ENCODE measurements around the gene CXCL9.
"Not testable (repeated sequence)": the region's sequence is repeated elsewhere in the genome, so short reads cannot be mapped to it uniquely, and the experiment has no call there.

CXCL9 gene

DNA sequence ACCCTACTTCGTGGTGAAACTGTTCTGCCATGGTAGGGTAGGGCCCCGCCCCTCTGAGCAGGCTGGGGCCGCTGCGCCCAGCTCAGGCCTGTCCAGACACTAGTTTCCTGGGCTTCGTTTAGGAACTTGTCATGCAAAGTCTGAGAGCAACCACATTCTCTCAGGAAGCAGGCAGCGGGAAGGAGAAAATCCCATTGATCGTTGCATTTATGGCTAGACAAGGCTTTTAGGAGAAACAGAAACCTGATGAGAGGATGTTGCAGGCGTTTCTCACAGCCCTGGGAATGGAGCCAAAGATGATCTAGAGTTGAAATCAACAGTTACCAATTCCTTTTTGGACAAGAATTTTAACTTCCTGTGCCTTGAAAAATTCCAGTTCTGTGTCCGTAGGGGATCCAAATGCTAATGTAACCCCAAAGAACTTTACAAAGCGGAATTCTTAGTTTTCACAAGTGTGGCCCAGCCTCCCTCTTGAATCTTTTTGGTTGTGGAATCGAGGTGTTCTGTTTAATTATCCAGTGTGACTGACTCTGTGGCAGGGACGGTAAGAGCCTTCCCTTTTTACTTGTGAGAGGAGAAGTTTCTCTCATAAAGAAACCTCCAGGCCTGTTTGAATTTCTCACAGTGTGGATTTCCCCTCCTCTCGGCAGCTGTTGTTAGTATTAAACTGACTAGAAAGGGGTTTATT, 4.5 kb upstream of the CXCL9 start:
- no peak for DNase-seq

GRCh38 chr4:76011018-76011670, 3.8 kb upstream of the CXCL9 start:
- no peak for DNase-seq

GRCh38 chr4:76010576-76010975, 3.3 kb upstream of the CXCL9 start:
- no peak for DNase-seq

DNA sequence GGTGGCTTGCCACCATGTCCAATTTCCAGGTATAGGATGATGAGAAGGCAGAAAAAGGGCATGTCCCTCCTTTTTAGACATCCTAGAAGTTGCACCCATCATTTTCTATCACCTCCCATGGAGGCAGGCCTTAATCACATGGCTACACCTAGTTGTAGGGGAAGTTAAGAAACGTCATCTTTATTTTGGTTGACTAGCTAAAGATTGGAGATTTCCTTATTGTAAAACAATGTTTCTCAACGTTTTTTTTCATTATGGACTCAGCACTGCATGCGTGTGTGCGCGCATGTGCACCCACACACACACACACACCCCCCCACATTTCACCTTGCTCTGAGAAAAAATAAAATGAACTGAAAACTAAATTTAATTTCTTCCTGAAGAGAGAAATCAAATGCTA, 2.0 kb upstream of the CXCL9 start:
- no peak for DNase-seq

- no peak for DNase-seq
Measured at GRCh38 chr4:76003620-76004019, 3.7 kb downstream of the CXCL9 start.

- no peak for DNase-seq
Measured at GRCh38 chr4:76003035-76003434, 4.3 kb downstream of the CXCL9 start.

DNA sequence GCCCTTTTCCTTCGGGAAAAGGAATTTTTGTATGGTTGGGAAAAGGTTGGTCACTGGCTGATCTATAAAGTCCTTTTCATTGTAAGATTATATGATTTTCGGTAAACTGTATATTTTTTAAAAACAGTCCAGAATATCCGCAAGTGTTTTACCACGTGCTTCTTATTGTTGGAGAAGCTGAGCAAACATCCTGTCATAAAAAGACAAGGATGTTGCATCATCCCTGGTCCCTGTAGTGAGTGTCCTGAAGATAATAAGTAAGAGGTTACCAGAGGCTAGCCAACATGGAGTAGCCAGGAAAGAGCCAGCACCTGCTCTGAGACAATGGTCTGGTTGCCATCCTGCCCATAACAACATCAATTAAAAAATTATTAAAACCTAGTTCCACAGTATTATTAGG, 5.1 kb downstream of the CXCL9 start:
- DNase-seq, result no peak

DNA sequence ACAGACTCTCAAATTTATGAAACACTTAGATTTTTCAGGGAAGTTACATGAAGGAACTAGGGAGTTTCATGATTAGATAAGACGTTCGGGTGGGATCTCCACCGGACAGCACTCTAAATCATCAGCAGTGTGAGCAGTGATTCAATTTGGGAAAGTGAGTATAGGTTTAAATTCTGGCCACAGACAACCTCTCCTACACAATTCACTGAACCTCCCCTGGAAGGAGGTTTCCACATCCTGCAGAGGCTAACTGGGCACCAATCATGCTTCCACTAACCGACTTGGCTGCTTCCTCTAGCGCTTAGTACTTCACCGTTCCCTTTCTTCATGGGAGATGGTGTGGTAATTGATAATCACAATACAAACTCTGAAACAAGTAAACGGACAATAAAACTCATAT, 5.6 kb downstream of the CXCL9 start:
- DNase-seq, result no peak

DNA sequence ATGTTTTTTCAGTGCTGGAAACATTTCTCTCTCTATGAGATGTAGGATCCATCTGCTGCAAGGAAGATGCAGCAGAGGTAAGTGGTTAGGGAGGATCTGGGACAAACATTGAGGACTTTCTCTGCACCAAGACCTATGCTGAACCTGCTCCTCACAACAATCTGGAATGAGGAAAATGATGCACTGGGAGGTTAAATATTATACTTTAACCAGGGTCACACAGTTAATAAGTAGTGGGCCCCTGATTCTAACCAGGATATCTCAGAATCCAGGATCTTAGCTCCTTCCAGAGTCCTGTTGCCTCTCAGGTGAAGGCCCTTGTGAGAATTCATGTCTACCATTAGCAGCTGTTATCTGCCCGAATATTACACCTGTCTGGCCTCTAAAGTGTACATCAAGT, 7.0 kb downstream of the CXCL9 start:
- DNase-seq, result no peak

- DNase-seq, result not testable (repeated sequence)
Measured at GRCh38 chr4:75998525-75999147, 8.7 kb downstream of the CXCL9 start.

DNA sequence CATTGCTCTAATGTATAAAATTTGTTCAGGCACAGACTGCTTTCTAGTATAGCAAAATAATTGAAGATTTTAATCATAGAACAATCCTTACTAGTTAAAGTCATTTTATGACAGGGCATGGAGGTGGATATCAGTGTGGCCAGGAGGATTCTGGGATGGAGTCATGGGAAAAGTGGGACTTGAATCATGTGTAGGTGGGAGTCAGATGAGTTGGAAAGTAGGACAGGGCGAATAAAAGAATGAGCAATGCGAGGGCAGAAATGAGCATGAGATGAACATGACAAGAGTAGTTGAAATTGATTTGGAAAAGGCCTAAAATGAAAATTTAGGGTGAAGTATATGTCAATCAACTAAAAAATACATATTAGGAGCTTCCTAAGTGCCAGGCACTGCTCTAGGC, 9.4 kb downstream of the CXCL9 start:
- DNase-seq, result no peak

DNA sequence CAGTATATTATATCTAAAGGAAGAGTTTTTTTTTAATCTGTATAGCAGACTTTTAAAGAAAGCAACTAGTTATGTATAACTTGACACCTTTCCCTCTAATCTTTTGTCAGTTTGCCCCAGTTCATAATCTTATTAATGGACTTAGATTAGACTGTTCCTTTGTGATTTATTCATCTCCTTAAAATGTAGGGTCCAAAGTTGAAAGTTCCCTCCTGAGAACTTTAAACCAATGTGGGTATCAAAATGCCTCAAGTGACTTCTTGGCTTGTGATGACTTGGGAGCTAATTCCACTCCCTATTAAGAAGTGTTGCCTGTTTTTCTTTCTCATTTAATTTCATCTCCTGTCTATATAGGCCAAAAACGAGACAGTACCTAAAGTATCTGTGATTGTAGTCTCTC, 10.2 kb downstream of the CXCL9 start:
- no peak for DNase-seq

GRCh38 chr4:75995727-75996126, 11.6 kb downstream of the CXCL9 start:
- DNase-seq, result peak; percentile 8

DNA sequence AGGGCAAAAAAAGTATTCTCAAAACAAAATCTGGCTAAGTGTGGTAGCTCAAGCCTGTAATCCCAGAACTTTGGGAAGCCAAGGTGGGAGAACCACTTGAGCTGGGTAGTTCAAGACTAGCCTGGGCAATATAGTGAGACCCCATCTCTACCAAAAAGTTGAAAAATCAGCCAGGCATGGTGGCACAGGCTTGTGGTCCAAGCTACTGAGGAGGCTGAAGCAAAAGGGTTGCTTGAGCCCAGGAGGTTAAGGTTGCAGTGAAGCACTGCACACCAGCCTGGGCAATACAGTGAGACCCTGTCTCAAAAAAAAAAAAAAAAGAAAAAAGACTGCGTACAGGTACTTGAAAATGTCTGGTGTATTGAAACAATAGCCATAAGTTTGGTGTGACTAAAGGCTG, 14.8 kb downstream of the CXCL9 start:
- DNase-seq, result no peak

DNA sequence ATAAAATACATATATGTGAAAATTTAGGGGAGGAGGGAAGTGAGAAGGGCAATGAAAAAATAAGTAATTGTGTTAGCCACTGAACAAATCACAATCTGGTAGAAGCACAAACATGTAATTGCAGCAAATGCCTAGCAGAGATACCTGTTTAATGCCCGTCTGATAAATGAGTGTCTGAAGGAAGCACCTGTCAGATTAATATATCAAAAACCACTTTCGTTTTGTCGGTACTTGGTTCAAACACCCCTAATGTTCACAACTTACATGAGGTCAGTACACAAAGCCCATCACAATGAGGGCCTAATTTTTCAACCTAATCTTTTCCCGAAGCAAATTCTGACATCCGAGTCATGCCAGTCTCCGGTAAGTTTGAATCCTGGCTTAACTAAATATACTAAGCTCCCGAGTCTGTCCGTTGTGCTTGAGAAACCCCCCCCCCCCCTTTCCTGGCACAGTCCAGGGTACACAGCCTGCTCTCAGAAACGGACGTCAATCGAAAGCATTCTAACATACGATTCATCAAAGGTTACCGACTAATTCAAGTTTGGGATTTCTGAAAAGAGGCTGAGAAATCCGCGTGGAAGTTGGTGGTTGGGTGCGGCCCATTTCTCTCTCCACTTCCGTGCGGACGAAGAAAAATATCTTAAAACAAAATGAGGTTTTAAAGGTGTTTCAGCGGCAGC, 17.3 kb downstream of the CXCL9 start:
- DNase-seq, result no peak

DNA sequence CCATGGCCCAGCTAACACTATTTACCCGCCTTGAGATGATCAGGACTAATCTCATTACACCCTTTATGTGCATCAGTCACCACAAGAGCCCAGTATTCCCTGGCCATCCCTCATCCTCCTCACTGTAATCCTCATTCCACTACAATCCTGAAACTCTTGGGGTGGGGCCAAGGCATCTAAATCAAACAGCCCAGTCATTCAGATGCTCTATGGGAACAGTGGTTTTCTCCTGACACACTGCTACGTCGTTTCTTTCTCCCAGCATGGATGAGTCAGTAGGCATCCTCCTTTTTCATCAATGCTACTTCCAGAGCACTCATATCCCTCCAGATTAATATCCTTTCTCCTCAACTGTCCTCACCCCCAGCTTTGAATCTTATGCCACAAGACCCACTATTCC, 22.2 kb downstream of the CXCL9 start:
- DNase-seq, result no peak

DNA sequence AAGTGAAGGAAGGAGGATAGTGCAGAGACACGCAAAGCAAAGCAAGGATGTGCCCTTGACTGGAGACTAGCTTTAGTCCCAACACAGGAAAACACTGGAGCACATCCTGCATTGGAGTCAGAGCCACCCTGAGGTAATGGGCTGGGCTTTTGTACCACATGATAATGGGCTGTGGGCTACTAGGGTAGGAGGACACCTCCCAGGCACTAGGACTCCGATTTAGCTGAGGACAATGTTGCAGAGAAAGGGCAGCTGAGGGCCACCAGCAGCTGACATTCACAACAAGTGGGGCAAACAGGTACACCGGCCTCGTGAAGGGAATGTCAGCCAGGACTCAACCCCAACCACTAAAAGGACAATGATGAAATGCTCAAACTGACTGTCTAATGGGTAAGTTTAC, 26.7 kb downstream of the CXCL9 start:
- DNase-seq, result no peak

- no peak for DNase-seq
Measured at GRCh38 chr4:75976177-75976576, 31.1 kb downstream of the CXCL9 start.

GRCh38 chr4:75973766-75974165, 33.5 kb downstream of the CXCL9 start:
- DNase-seq, result no peak

DNA sequence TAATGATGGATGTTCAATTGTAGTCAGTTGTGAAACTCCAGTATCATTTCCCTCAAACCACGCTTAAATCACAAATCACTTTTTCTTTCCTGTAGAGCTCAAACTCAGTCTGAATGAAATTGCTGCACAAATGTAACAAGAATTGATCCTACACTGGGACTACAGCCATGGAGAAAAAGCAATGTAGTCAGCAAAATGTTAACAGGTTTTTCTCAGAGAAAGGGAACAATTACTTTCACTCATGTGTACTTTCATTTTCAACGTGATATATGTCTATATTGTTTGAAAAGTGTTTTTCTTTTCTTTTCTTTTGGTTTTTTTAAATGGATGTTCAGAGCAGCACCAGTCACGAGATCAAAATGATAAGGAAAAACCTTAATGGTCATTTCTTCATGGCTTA, 39.2 kb downstream of the CXCL9 start:
- no peak for DNase-seq

- no peak for DNase-seq
Measured at GRCh38 chr4:75963558-75963957, 43.8 kb downstream of the CXCL9 start.

GRCh38 chr4:75962072-75962471, 45.2 kb downstream of the CXCL9 start:
- not testable (repeated sequence) for DNase-seq

DNA sequence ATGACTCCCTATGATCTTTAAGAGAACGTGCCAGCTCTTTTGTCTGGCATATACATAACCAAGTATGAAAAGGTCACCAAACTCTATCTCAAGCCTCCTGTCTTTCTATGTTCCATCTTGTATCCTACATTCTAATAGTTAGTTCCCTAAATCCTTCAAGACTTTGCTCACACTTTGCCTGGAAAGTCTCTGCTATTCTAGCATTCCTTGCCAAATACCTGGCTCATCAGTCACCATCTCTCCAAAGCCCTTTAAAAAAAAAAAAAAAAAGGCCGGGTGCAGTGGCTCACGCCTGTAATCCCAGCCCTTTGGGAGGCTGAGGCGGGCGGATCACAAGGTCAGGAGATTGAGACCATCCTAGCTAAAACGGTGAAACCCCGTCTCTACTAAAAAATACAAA, 48.8 kb downstream of the CXCL9 start:
- not testable (repeated sequence) for DNase-seq

DNA sequence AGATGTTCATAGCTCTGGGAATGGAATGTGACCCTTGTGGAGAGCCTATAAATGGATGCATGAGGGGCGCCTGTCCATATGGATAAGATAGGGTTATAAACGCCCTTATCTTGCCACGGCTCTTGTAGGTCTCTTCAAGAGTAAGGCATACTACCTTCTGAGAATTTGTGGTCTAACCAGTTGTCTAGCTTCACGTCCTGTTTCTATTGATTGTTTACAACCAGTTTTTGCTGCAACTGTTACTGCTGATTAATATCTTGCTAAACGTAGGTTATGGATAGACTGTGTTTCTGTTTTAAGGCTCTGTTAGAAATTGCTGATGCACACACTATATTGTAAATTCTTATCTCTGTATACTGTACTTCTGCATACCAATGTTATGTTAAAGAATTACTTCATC, 52.5 kb downstream of the CXCL9 start:
- not testable (repeated sequence) for DNase-seq
